ENCODE measurements around the gene KLK14. TPM values are rescaled to one million over a fixed set of nuclear protein-coding genes. Genes with fewer than 3 reads are reported as not detected.

KLK14 gene
- total RNA-seq, 1 experiment from 2014 or later: 0.26 TPM

DNA sequence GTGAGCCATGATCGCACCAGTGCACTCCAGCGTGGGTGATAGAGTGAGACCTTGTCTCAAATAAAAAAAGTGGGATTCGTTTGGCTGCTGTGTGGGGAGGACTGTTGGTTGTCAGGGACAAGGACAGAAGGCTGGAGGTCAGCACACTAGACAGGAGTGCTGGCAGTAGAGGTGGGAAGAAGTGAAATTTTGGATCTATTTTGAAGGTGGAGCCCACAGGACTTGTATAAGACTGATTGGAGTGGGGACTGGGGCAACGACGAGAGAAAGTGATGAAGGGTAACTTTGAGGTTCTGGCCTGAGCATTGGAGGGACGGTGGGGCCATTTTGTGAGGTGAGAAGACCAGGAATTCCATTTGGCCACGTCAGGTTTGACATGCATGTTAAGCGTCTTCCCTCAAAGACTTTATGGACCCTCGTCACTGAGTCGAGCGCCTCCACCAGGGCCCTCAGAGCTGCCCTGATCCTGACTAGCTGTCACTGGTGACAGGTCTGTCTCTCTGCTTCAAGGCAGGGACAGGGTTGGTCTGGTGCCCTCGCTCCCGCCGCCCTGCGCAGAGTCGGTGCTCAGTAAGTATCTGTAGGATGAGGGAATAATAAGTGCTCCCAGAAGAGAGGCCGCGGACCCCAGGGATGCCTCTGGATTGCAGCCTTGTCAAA is 24.8 kb upstream of the KLK14 start:
- no peak overlapping the region for H2BK20ac ChIP-seq (ENCODE audit: low read depth, low read length, poor library complexity, severe bottlenecking)
- peaks cover 6% of the 10 kb centered on the region for H3K23me2 ChIP-seq (ENCODE audit: insufficient read length, low read depth, low read length, poor library complexity, severe bottlenecking)
- H4K5ac ChIP-seq (ENCODE audit: insufficient read length, low read depth, low read length): no peak overlapping the region
- peak overlapping the region; percentile 97 to 98 for H3K4me3 Mint-ChIP-seq
- WGBS (ENCODE audit: extremely low coverage, insufficient read length, low lambda C conversion rate): no CpG with 5 or more reads among the region's 18 CpGs
- H2BK120ac ChIP-seq (ENCODE audit: low read depth, low read length, poor library complexity, severe bottlenecking): no peak overlapping the region
- H2BK15ac ChIP-seq (ENCODE audit: low read depth, low read length): no peak overlapping the region
- DNase-seq: peak; percentile 45
- H3K36me3 Mint-ChIP-seq (ENCODE audit: insufficient read depth in 1 of 3, low read depth in 3 of 3): peaks cover 0 to 12% (median 6%) of the 10 kb centered on the region in 3 experiments; a peak in 4 of 7 replicates
- no peak overlapping the region for H3K4ac ChIP-seq (ENCODE audit: low read depth, low read length)
- H4K8ac ChIP-seq (replicated peaks; ENCODE audit: insufficient read length, low read depth, low read length): no peak overlapping the region
- peaks cover 8 to 9% of the 10 kb centered on the region in 2 experiments for H3K4me1 Mint-ChIP-seq
- no peak overlapping the region for H3K23ac ChIP-seq (ENCODE audit: insufficient read length, low read depth, low read length)
- no peak overlapping the region for H3K56ac ChIP-seq (ENCODE audit: insufficient read length, low read depth, low read length)
- H3K79me2 ChIP-seq (ENCODE audit: insufficient read depth, low read length): no peaks in the 10 kb centered on the region
- no peak overlapping the region for H3K27ac ChIP-seq (ENCODE audit: insufficient read length, low read depth, low read length)
- H3K27me3 ChIP-seq (ENCODE audit: insufficient read depth, low read length): no peaks in the 10 kb centered on the region
- H3K9me3 Mint-ChIP-seq: no peaks in the 10 kb centered on the region; a peak in 1 of 5 replicates
- peak overlapping the region in 1 of 3 experiments; percentile 96; a peak in 2 of 7 replicates for H3K27ac Mint-ChIP-seq
- H3T11ph ChIP-seq (ENCODE audit: low read length): no peak overlapping the region
- no peak overlapping the region for H4K91ac ChIP-seq (ENCODE audit: insufficient read length, low read depth, low read length)
- H4K20me1 ChIP-seq (ENCODE audit: control insufficient read depth, insufficient read depth, insufficient read length): no peaks in the 10 kb centered on the region
- H2BK5ac ChIP-seq (ENCODE audit: insufficient read length, low read length): no peak overlapping the region
- no peak overlapping the region for H3K14ac ChIP-seq (ENCODE audit: insufficient read depth, low read length)
- TF ChIP-seq, protein P1, sequence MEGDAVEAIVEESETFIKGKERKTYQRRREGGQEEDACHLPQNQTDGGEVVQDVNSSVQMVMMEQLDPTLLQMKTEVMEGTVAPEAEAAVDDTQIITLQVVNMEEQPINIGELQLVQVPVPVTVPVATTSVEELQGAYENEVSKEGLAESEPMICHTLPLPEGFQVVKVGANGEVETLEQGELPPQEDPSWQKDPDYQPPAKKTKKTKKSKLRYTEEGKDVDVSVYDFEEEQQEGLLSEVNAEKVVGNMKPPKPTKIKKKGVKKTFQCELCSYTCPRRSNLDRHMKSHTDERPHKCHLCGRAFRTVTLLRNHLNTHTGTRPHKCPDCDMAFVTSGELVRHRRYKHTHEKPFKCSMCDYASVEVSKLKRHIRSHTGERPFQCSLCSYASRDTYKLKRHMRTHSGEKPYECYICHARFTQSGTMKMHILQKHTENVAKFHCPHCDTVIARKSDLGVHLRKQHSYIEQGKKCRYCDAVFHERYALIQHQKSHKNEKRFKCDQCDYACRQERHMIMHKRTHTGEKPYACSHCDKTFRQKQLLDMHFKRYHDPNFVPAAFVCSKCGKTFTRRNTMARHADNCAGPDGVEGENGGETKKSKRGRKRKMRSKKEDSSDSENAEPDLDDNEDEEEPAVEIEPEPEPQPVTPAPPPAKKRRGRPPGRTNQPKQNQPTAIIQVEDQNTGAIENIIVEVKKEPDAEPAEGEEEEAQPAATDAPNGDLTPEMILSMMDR (conservative IDR thresholded peaks at IDR 0.05): no peak
- H3K4me2 ChIP-seq (ENCODE audit: insufficient read depth, insufficient read length, low read length): peak overlapping the region; percentile 94
- H3K9ac ChIP-seq (ENCODE audit: extremely low read depth, insufficient read length, low read length): no peak overlapping the region
- no peak overlapping the region for H2BK12ac ChIP-seq (ENCODE audit: insufficient read length, low read depth, low read length)
- peaks cover 12% of the 10 kb centered on the region for H3K27me3 Mint-ChIP-seq (ENCODE audit: low read depth)
- no peaks in the 10 kb centered on the region for H3K79me1 ChIP-seq (ENCODE audit: insufficient read depth, low read depth, low read length, poor library complexity, severe bottlenecking)
- no peak overlapping the region for H2AFZ ChIP-seq (ENCODE audit: low read length)
- H2AK5ac ChIP-seq (ENCODE audit: insufficient read length, low read length): no peak overlapping the region
- H3K18ac ChIP-seq (ENCODE audit: insufficient read length, low read depth, low read length): no peak overlapping the region
- peaks cover 3% of the 10 kb centered on the region; the same call in 1 of the 2 replicates for H3K4me1 ChIP-seq (ENCODE audit: insufficient read depth, low read length)
- H3K9me3 ChIP-seq (ENCODE audit: control insufficient read depth, low read depth, low read length): no peaks in the 10 kb centered on the region

Measured in H9 (cell line).